GM21360 (cell line): ENCODE results near the gene RAN.
"Not testable (repeated sequence)": the region's sequence is repeated elsewhere in the genome, so short reads cannot be mapped to it uniquely, and the experiment has no call there.

Experiments
- ATAC-seq: cut with Tn5 transposase; IDR thresholded peaks from one replicate; pipeline ENCODE4 v1.9.1; 2021; ENCODE audit warnings: mild to moderate bottlenecking, moderate library complexity; ENCODE audit not compliant: unreplicated experiment

RAN gene

DNA sequence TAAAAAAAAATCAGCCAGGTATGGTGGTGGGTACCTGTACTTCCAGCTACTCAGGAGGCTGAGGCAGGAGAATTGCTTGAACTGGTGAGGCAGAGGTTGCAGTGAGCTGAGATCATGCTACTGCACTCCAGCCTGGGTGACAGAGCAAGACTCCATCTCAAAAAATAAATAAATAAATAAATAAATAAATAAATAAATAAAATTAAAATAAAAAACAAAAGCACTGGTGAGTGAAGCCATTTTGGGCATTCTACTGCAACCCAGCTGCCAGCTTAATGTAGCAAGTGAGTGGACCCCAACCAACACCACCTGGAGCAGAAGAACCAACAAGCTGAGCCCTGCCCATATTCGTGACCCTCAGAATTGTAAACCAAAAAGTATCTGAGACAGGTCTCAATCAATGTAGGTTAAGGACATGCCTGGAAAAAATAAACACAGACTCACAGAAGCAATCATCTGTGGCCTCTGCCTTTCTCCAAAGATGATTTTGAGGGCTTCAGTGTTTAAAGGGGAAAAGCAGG lies 23.0 kb upstream of the RAN start:
- not testable (repeated sequence) for ATAC-seq

DNA sequence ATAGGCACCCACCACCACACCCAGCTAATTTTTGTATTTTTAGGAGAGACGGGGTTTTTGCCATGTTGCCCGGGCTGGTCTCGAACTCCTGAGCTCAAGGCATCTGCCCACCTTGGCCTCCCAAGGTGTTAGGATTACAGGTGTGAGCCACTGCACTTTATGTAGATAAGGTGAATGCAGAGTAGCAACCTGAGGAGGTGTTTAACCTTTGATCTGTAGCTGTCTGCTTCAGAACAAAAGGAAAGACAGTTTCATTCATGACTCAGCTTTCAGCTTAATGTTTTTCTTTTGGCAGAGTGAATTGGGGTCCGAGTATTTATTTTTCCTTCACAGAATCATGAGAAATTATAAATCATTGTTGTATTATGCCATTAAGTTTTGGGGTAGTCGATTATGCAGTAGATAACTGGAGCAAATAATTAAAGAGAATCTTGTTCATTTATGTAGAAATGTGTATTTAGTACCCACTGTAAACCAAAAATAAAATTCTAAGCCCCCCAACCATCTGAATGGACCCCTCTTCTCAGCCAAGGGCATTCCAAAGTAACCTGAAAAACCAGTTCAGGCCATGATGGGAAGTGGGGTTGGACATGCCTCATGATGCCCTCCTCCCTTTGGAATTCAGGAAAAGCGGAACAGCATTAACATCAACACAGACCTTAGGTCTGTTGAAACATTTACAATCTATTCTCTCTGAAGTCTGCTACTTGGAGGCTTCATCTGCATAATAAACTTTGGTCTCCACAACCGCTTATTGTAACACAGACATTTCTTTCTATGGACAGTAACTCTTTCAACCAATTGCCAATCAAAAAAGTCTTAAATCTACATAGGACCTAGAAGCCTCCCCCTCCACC lies 22.1 kb upstream of the RAN start:
- no peak for ATAC-seq

DNA sequence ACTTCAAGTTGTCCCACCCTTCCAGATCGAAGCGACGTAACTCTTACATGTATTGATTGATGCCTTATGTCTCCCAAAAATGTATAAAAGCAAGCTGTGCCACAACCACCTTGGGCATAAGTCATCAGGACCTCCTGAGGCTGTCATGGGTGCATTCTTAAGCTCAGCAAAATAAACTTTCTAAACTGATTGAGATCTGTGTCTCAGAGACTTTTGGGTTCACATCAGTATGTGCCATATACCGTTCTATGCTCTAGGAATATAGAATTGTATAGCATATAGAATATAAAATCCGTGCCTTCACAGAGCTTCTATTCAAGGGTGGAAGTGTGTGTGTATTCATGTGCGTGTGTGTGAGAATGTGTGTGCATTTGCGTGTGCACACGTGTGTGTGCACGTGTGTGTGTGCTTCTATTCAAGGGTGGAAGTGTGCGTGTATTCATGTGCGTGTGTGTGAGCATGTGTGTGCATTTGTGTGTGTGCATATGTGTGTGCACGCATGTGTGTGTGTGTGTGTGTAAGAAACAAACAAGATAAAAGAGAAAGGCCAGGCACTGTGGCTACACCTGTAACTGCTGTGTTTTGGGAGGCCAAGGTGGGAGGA lies 21.3 kb upstream of the RAN start:
- no peak for ATAC-seq

GRCh38 chr12:130856088-130856487 lies 15.8 kb upstream of the RAN start:
- ATAC-seq, result no peak

GRCh38 chr12:130858084-130858483 lies 13.8 kb upstream of the RAN start:
- ATAC-seq, result no peak

DNA sequence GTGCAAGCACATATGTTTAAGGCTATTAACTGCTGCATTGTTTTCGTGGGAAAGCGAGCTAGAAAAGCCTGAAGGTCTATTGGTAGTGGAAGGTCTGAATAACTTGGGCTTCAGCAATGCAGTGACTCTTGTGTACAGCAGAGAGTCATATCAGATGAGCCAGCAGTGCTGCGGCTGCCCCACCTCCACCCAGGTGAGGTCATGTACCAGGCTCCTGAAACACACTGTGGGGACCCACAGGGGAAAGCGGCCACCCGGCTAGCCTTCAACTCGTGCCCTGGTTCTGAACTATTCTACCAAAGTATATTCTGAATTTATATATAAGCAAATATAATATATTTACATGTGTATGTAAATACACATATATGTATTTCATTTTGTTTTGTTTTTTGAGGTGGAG lies 12.7 kb upstream of the RAN start:
- ATAC-seq, result no peak

DNA sequence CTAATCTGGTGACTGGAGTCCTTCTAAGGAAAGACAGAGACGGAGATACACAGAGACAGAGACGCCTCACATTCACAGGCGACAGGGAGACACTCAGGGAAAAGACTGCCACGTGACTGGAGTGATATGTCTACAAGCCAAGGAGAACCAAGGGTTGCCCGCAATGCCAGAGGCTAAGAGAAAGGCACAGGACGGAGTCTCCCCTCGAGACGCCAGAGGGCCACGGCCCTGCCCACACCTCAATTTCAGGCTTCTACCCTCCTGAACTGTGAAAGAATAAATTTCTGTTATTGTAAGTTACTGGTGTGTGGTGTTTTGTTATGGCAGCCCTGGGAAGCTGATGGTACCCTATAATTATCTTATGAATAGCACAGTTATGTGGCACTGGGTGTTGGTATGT lies 11.6 kb upstream of the RAN start:
- ATAC-seq, result no peak

- no peak for ATAC-seq
Measured at GRCh38 chr12:130862161-130862560, 9.7 kb upstream of the RAN start.

GRCh38 chr12:130862771-130863170 lies 9.1 kb upstream of the RAN start:
- not testable (repeated sequence) for ATAC-seq

DNA sequence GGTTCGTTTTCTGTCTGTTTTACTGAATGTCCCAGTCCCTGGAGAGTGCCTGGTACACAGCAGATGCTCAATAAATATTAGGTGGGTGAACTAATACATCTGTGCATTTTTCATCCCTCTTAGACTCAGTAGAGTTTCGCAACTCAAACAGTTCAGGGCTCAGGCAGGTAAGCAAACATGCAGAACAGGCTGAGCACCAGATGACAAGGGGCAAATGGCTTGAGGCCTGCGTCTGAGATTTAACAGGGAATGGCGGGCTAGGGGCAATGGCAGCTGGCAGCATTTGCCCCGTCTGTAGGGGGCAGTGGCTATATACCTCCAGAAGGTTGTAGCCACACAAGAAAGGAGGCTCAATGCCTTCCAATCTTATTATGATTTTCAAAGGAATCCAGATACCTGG lies 8.6 kb upstream of the RAN start:
- ATAC-seq, result no peak

DNA sequence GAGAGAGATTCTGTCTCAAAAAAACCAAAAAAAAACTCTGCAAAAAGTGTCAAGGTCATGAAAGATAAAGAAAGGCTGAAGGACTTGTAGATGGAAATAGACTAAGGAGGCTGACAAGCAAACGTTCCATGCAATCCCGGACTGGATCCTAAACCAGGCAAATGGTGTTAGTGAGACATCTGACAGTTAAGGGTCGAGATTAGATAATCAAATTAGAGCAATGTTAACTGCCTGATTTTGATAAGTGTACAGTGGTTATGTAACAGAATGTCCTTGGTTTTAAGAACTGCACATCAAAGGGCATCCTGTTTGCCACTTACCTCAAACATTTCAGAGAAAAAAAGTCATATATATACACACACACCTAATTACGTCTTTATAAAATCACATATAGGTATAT lies 3.5 kb upstream of the RAN start:
- no peak for ATAC-seq

DNA sequence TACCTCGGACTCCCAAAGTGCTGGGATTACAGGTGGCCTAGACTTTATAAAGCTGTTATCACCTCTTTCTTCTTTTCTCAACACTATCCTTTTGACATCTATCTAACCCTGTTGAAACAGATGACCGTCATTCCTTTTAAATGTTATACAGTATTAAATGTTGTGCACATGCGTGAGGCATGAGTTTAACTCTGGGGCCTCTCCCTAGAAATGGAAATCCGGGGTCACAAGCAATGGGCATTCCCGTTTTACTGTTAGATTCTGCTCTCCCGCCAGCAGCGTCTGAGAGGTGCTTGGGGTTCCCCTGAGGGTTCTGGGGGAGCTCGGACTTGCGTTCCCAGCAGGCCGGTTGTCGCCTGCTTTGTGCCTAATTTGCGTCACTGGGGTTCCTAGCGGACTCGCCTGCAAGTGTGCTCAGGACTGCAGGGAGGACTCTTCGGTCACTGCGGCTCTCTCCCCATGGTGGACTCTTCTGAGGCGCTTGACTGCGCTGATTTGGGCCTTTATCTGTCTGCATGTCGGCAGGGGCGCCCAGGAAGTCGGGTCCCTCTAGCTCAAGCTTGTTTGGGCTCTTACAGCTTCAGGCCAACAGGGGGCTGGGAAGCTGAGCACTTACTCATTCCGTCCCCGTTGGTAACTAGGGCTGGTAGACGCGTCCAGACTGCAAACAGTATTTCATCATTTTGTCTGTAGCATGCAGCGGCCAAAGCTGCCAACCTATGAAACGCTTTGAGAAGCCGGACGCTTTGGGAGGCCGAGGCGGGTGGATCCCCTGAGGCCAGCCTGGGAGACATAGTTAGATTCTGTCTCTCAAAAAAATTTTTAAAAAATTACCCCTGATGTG lies 1.2 kb upstream of the RAN start:
- peak; percentile 30 for ATAC-seq

DNA sequence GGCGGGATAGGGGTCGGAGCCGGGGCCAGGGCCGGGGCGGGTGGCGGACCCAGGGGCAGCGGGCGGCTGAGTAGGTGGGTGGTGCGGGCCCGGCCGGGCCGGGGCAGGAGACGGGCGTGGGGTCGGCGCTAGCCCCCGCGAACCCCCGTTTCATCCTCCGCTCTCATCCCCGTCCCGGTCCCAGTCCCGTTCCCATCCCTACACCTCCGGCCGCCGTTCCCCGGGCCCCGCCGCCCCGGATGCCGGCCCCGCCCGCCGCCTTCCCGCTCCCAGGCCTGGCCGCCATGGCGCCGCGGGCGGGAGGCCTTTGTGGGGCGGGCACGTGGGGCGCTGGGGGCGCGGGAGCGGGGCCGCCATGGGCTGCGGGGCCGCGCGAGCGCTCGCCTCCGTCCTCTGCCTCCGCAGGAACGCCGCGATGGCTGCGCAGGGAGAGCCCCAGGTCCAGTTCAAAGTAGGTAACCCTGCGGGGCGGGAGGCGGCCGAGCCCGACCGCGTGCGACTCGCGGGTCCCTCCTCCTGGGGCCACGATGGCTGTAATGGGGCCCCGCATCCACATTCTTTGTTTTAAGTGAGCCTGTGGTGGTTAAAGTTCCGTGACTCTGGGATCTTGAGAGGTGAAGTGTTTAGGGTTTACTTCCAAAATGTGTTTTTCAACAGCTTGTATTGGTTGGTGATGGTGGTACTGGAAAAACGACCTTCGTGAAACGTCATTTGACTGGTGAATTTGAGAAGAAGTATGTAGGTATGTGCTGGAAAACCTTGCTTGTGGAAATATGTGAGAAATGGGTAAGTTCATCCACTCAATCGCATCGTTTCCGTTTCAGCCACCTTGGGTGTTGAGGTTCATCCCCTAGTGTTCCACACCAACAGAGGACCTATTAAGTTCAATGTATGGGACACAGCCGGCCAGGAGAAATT lies 572 bp downstream of the RAN start:
- ATAC-seq, result peak; percentile 25

DNA sequence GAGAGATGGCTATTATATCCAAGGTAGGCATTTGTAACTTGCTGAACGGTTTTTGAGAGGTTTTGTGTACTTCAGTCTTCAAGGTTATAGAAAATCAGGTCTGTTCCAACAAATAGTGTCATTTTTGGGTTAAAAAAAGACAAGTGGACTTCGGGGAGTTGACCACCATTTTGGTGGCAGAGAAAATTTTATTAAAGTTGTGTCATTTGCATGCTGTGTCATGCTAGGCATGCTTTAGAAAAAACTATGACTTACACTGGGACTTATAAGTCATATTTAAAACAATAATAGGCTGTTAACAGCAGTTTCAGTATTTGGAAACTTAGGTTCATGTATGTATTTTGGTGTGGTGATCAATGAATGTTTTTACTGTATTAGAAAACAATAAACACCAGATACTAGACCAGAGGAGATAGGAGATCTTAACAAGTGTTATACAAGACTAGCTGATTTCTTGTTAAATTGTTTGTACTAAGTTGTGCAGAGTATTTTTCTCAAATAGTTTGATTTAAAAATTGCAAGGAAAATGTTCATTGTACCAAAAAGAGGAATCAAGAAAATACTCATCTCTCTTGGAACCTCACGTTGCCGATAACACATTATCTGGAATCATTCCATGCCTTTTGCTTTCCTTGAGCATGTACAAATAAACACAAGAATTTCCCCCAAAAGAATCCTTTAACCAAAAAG lies 1.4 kb downstream of the RAN start:
- ATAC-seq, result no peak

GRCh38 chr12:130873825-130874224 lies 2.0 kb downstream of the RAN start:
- ATAC-seq, result no peak

GRCh38 chr12:130874696-130875095 lies 2.8 kb downstream of the RAN start:
- ATAC-seq, result no peak

DNA sequence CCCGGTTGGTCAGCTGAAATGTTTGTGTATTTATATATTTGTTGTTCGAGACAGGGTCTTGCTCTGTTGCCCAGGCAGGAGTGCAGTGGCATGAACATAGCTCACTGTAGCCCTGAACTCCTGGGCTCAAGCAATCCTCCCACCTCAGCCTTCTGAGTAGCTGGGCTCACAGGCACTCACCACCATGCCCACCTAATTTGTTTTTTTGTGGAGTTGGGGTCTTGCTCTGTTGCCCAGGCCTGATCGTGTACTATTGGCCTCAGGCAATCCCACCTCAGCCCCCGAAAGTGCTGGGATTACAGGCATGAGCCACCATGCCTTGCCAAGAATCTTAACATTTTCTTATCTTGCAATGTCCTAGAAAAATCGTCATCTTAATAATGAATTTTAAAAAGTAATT lies 3.3 kb downstream of the RAN start:
- ATAC-seq, result no peak

- ATAC-seq, result not testable (repeated sequence)
Measured at GRCh38 chr12:130875708-130876107, 3.8 kb downstream of the RAN start.

- ATAC-seq, result no peak
Measured at GRCh38 chr12:130876297-130876696, 4.4 kb downstream of the RAN start.

DNA sequence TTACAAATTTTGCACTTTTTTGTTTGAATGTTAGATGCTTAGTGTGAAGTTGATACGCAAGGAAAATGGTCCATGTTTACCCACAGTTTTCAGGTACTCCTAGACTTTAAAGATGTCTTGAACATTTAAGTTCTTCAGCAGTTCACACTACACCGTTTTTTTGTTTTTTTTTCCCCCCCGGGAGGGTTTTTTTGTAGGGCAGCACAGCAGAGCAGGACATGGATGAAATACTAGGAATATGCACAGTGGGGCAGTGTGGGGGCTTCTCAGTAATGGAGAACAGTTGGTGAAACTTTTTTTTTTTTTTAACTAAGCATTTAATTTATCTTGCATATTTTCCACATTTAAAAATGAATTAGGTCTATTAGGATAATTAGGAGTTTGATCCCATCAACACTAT lies 4.9 kb downstream of the RAN start:
- no peak for ATAC-seq
